Activated T-cell treated with anti-CD3 and anti-CD28 coated beads, Interleukin-2, amount 50 U/mL, for 24 hours (primary cell): Measurements from ENCODE around the gene MYH13.

ENCODE experiments used
- DNase-seq: peaks from one replicate; pipeline ENCODE4 v3.0.0-alpha.2; 2020
- H3K27ac Mint-ChIP-seq: 2 replicates; pipeline ENCODE4 v1.8.0; 2020; ENCODE audit warnings: mild to moderate bottlenecking, mixed read lengths
- H3K27me3 Mint-ChIP-seq: 2 replicates; pipeline ENCODE4 v1.8.0; 2020; ENCODE audit warnings: mixed read lengths
- H3K36me3 Mint-ChIP-seq: 2 replicates; pipeline ENCODE4 v1.8.0; 2020; ENCODE audit warnings: low read depth, mixed read lengths
- H3K4me1 Mint-ChIP-seq: 2 replicates; pipeline ENCODE4 v1.8.0; 2020; ENCODE audit warnings: low read depth, mixed read lengths
- H3K4me3 Mint-ChIP-seq: 2 replicates; pipeline ENCODE4 v1.8.0; 2020; ENCODE audit warnings: mild to moderate bottlenecking, moderate library complexity, mixed read lengths
- H3K9me3 Mint-ChIP-seq: 2 replicates; pipeline ENCODE4 v1.8.0; 2020; ENCODE audit warnings: mixed read lengths

The MYH13 gene

GRCh38 chr17:10372906-10373305 is at the start of gene MYH13:
TSS of gene MYH13 (minus strand) at chr17:10373006. CDS start at chr17:10364530, 8,476 bp downstream.
- no peak within 1 kb of the TSS for H3K27ac Mint-ChIP-seq
- peaks cover 10% of the 10 kb centered on the region for H3K27me3 Mint-ChIP-seq
- no peak within 1 kb of the TSS for H3K4me3 Mint-ChIP-seq
- no peak for DNase-seq
- H3K4me1 Mint-ChIP-seq: no peaks in the 10 kb centered on the region
- no peaks in the 10 kb centered on the region for H3K9me3 Mint-ChIP-seq
- no peaks in the 10 kb centered on the region for H3K36me3 Mint-ChIP-seq

- no peaks in the 10 kb centered on the region for H3K9me3 Mint-ChIP-seq
These were observed 49.2 kb upstream of the MYH13 start, which contains the start of gene MYH8 for GRCh38 chr17:10421900-10422542. TSS of gene MYH8 (minus strand) at chr17:10421950. CDS start at chr17:10420227, 1,723 bp downstream.

GRCh38 chr17:10421211-10421610 is 48.4 kb upstream of the MYH13 start:
- Mint-ChIP-seq H3K27ac (no peak overlapping the region), H3K27me3 (no peaks in the 10 kb centered on the region), H3K4me1 (no peaks in the 10 kb centered on the region), H3K4me3 (no peak overlapping the region), H3K9me3 (no peaks in the 10 kb centered on the region), H3K36me3 (no peaks in the 10 kb centered on the region)
- no peak for DNase-seq

More at GRCh38 chr17:10421900-10422542, 49.2 kb upstream of the MYH13 start, which contains the start of gene MYH8:
- Mint-ChIP-seq H3K4me1 (no peaks in the 10 kb centered on the region), H3K27me3 (peaks cover 2% of the 10 kb centered on the region), H3K27ac (no peak within 1 kb of the TSS), H3K4me3 (no peak within 1 kb of the TSS), H3K36me3 (no peaks in the 10 kb centered on the region)
- DNase-seq: no peak

- no peak overlapping the region for H3K27ac Mint-ChIP-seq
- H3K27me3 Mint-ChIP-seq: peaks cover 3% of the 10 kb centered on the region
- no peaks in the 10 kb centered on the region for H3K36me3 Mint-ChIP-seq
- DNase-seq: no peak
- H3K4me3 Mint-ChIP-seq: no peak overlapping the region
- no peaks in the 10 kb centered on the region for H3K9me3 Mint-ChIP-seq
- no peaks in the 10 kb centered on the region for H3K4me1 Mint-ChIP-seq
These were observed 48.0 kb upstream of the MYH13 start for GRCh38 chr17:10420811-10421210.

- H3K27me3 Mint-ChIP-seq: peaks cover 10% of the 10 kb centered on the region
- H3K9me3 Mint-ChIP-seq: no peaks in the 10 kb centered on the region
- DNase-seq: no peak
- no peak overlapping the region for H3K27ac Mint-ChIP-seq
- H3K4me1 Mint-ChIP-seq: no peaks in the 10 kb centered on the region
- no peaks in the 10 kb centered on the region for H3K36me3 Mint-ChIP-seq
- H3K4me3 Mint-ChIP-seq: no peak overlapping the region
These were observed 44.6 kb upstream of the MYH13 start for GRCh38 chr17:10417431-10417830.

- no peaks in the 10 kb centered on the region for H3K36me3 Mint-ChIP-seq
- H3K4me1 Mint-ChIP-seq: no peaks in the 10 kb centered on the region
- H3K27me3 Mint-ChIP-seq: peaks cover 10% of the 10 kb centered on the region
- no peak overlapping the region for H3K4me3 Mint-ChIP-seq
- DNase-seq: no peak
- no peak overlapping the region for H3K27ac Mint-ChIP-seq
- H3K9me3 Mint-ChIP-seq: no peaks in the 10 kb centered on the region
These were observed 42.4 kb upstream of the MYH13 start for GRCh38 chr17:10415161-10415560.

- no peaks in the 10 kb centered on the region for H3K36me3 Mint-ChIP-seq
- DNase-seq: no peak
- peaks cover 20% of the 10 kb centered on the region for H3K27me3 Mint-ChIP-seq
- no peak overlapping the region for H3K4me3 Mint-ChIP-seq
- no peaks in the 10 kb centered on the region for H3K4me1 Mint-ChIP-seq
- no peak overlapping the region for H3K27ac Mint-ChIP-seq
- no peaks in the 10 kb centered on the region for H3K9me3 Mint-ChIP-seq
These were observed 30.8 kb upstream of the MYH13 start for GRCh38 chr17:10403589-10403988.

GRCh38 chr17:10398352-10398751 is 25.5 kb upstream of the MYH13 start:
- no peaks in the 10 kb centered on the region for H3K36me3 Mint-ChIP-seq

GRCh38 chr17:10396524-10397163 is 23.8 kb upstream of the MYH13 start:
- H3K4me3 Mint-ChIP-seq: no peak overlapping the region
- no peaks in the 10 kb centered on the region for H3K9me3 Mint-ChIP-seq
- H3K27me3 Mint-ChIP-seq: peaks cover 26% of the 10 kb centered on the region
- no peak for DNase-seq
- peaks cover 5% of the 10 kb centered on the region for H3K4me1 Mint-ChIP-seq
- no peak overlapping the region for H3K27ac Mint-ChIP-seq
- H3K36me3 Mint-ChIP-seq: no peaks in the 10 kb centered on the region

More at GRCh38 chr17:10398352-10398751, 25.5 kb upstream of the MYH13 start:
- Mint-ChIP-seq H3K9me3 (no peaks in the 10 kb centered on the region), H3K4me1 (peaks cover 5% of the 10 kb centered on the region), H3K27ac (no peak overlapping the region), H3K27me3 (peaks cover 22% of the 10 kb centered on the region), H3K4me3 (no peak overlapping the region)
- DNase-seq: no peak

- Mint-ChIP-seq H3K9me3 (no peaks in the 10 kb centered on the region), H3K4me3 (no peak overlapping the region), H3K36me3 (no peaks in the 10 kb centered on the region), H3K27me3 (peaks cover 26% of the 10 kb centered on the region), H3K27ac (no peak overlapping the region), H3K4me1 (peaks cover 5% of the 10 kb centered on the region)
- no peak for DNase-seq
These were observed 21.5 kb upstream of the MYH13 start for GRCh38 chr17:10394201-10394887.

- no peak for DNase-seq
- Mint-ChIP-seq H3K4me1 (peaks cover 5% of the 10 kb centered on the region), H3K27ac (no peak overlapping the region), H3K27me3 (peaks cover 28% of the 10 kb centered on the region), H3K4me3 (no peak overlapping the region), H3K9me3 (no peaks in the 10 kb centered on the region), H3K36me3 (no peaks in the 10 kb centered on the region)
These were observed 20.1 kb upstream of the MYH13 start for GRCh38 chr17:10392880-10393279.

- Mint-ChIP-seq H3K27me3 (peaks cover 10% of the 10 kb centered on the region), H3K9me3 (no peaks in the 10 kb centered on the region), H3K36me3 (no peaks in the 10 kb centered on the region), H3K4me3 (no peak overlapping the region), H3K27ac (no peak overlapping the region), H3K4me1 (no peaks in the 10 kb centered on the region)
- no peak for DNase-seq
These were observed 13.1 kb upstream of the MYH13 start for GRCh38 chr17:10385871-10386270.

GRCh38 chr17:10384175-10384574 is 11.4 kb upstream of the MYH13 start:
- no peak overlapping the region for H3K27ac Mint-ChIP-seq
- no peak for DNase-seq
- no peak overlapping the region for H3K4me3 Mint-ChIP-seq
- H3K27me3 Mint-ChIP-seq: peaks cover 3% of the 10 kb centered on the region
- no peaks in the 10 kb centered on the region for H3K4me1 Mint-ChIP-seq
- H3K36me3 Mint-ChIP-seq: no peaks in the 10 kb centered on the region
- no peaks in the 10 kb centered on the region for H3K9me3 Mint-ChIP-seq

GRCh38 chr17:10380631-10381408 is 8.0 kb upstream of the MYH13 start:
- H3K4me3 Mint-ChIP-seq: no peak overlapping the region

More at GRCh38 chr17:10380631-10381408, 8.0 kb upstream of the MYH13 start:
- DNase-seq: no peak
- no peak overlapping the region for H3K27ac Mint-ChIP-seq
- H3K36me3 Mint-ChIP-seq: no peaks in the 10 kb centered on the region
- H3K9me3 Mint-ChIP-seq: no peaks in the 10 kb centered on the region
- H3K4me1 Mint-ChIP-seq: no peaks in the 10 kb centered on the region
- H3K27me3 Mint-ChIP-seq: peaks cover 9% of the 10 kb centered on the region
